ENCODE measurements around the gene CTDNEP1.

DNA sequence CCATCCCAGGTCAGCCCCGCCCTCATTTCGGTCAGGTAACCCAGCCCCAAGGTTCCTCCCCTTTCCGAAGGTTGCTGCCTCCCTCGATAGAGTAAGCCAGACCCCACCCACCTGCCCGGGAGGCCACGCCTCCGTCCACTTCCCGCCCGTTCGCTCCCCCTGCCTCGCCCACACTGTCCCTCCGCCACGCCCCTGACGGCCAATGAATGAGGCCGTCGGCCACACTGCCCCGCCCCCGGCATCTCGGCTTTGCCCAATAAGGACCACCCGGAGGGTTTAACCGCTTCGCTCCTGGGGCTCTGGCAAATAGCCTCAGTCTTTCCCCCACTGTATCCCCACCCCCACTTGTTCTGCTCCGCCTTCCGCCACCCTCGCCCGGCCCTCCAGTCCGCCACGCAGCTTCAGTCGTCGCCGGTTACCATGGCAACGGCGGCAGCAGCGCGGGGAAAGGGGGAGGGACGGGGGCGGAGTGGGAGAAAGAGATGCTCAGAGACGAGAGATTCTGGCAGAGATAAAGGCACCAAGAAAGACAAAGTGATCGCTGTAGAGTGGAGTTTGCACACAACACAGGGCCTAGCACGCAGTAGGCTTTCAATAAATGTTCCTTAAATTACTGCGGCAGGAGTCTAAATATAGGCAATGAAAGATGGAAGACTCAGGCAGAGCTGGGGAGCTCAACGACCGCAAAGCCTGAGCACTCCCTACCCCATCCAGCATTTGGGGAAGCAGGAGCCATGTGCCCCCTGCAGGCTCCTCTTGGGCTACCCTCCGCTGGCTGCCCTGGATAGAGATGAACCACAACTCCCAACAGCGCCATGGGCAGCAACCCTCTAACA, 37.0 kb downstream of the CTDNEP1 start:
- TF ChIP-seq, protein P1, sequence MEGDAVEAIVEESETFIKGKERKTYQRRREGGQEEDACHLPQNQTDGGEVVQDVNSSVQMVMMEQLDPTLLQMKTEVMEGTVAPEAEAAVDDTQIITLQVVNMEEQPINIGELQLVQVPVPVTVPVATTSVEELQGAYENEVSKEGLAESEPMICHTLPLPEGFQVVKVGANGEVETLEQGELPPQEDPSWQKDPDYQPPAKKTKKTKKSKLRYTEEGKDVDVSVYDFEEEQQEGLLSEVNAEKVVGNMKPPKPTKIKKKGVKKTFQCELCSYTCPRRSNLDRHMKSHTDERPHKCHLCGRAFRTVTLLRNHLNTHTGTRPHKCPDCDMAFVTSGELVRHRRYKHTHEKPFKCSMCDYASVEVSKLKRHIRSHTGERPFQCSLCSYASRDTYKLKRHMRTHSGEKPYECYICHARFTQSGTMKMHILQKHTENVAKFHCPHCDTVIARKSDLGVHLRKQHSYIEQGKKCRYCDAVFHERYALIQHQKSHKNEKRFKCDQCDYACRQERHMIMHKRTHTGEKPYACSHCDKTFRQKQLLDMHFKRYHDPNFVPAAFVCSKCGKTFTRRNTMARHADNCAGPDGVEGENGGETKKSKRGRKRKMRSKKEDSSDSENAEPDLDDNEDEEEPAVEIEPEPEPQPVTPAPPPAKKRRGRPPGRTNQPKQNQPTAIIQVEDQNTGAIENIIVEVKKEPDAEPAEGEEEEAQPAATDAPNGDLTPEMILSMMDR (IDR thresholded peaks at IDR 0.05): peak; percentile 76
- TF ChIP-seq TCF7L2 (IDR thresholded peaks at IDR 0.05; ENCODE audit: low read depth, low read length) (no peak), POLR2AphosphoS5 (IDR thresholded peaks at IDR 0.05; ENCODE audit: low read depth, low read length) (no peak)
